NCI-H1417 treated with DMSO at 0.1 percent for 48 hours (cell line): ENCODE data around the gene SLC5A11.

Source experiments
- DNase-seq: peaks from one replicate; lab custom pipeline; 2025; lab: John Stamatoyannopoulos, UW

SLC5A11 gene

DNA sequence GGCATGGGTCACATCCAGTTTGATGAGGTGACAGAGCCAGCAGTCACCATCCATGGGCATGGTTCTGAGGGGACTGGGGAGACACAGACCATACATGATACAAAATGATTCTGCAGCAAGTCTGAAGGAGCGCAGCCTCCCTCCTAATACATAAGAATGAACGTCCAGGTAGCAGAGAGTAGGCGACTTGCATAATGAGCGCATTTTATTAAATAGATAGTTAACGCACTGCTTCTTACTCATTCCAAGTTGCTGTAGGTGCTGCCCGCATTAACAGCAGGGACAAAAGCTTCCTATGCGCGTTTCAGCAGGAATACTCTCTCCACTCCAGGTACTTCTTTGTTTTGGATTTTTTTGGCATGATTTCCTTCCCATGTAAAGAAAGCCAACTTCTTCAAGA, 73.8 kb downstream of the SLC5A11 start:
- DNase-seq = no peak

DNA sequence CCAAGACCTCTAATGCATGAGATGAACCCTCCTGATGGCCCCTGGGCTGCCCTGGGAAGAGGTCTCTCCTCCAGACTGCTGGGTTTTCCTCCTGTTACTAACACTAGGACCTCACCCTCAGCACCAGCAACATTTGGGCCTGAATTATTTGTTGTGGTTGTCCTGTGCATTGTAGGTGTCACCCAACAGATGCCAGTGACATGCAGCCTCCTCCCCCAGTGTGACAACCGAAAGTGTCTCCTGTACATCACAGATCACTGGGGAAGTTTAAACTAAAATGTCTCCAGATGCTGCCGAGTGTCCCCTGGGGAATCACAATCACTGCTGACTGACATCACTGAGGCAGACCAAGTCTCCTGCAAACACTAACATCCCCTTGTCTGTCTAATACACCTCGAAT, 74.8 kb downstream of the SLC5A11 start:
- no peak for DNase-seq

DNA sequence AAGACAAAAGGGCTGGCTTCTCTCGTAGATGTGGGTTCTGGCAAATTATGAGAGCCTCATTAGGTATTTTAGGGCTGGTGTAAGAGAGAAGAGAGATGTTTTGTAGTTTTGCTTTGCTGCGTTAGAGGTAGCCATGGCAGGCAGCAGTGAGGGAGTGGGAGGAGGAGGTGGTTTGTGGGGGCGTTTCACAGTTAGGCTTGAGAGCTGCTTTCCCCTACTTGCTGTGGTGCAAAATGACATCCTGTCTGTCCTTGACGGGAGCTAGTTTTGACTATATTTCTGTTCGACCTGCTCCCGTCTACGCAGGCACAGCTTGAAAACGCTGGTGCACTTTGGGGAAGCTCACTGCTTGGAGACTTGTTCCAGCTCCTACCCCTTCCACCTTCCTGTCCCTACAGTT, 75.5 kb downstream of the SLC5A11 start:
- DNase-seq = no peak

DNA sequence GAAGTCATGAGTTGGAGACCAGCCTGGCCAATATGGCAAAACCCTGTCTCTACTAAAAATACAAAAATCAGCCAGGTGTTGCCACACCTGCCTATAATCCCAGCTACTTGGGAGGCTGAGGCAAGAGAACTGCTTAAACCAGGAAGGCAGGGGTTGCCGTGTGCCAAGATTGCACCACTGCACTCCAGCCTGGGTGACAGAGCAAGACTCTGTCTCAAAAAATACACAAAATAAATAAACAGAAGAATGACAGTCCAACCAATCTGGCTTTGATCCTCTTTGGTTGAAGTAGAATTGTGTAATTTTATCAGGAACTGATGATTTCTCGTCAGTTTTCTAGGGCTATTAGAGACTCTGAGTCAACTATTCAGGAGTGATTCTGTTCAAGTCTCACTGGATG, 79.4 kb downstream of the SLC5A11 start:
- no peak for DNase-seq

DNA sequence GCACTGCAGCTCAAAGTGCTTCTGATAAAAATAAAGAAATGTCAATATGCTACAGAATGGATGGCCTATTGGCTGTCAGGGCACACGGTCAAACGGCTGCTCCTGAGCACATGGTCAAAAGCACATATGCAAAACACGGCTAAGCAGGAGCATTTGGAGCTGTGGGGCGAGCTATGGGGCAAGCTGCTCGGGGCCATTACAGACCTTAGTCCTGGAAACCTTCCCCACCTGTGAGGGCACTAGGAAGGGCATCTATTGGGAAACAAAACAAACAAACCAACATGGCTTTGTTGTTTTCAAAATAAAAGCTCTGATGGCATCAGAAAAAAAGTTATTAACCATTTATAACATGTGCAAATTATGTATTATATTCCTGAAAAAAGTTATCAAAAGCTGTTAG, 83.6 kb downstream of the SLC5A11 start:
- no peak for DNase-seq

DNA sequence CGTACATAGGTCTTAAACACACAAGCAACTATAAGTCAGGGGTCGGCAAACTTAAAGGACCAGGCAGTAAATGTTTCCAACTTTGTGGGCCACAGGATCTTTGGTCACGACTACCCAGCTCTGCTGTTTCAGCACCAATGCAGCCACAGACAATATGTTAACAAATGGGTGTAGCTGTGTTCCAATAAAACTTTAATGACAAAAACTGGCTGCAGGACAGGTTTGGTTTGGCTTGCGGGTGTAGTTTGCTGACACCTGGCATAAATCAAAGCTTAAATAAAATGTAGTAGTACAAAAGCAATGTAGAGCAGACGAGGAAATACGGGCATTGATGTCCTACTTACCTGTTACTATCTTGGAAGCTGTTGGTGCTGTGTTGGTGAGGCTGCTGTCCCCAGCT, 84.7 kb downstream of the SLC5A11 start:
- no peak for DNase-seq

DNA sequence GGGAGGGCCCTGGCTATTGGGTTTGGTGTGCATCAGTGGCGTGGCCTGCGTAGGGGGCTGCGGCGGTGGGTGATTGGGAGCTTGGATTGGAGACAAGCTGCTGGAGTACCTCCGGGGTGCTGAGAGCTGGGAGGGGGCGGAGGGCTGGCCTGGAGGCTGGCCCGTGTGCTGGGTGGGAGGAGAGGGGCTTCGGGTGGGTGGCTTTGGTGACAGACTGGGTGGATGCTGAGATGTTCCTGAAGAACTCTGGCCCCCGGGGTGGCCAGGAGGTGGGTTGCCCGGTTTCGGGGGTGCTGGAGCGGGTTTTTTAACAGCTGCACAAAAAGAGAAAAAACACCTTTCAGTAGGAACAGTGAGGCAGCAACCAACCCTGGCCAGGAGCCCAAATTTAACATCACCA, 85.3 kb downstream of the SLC5A11 start:
- DNase-seq = no peak

DNA sequence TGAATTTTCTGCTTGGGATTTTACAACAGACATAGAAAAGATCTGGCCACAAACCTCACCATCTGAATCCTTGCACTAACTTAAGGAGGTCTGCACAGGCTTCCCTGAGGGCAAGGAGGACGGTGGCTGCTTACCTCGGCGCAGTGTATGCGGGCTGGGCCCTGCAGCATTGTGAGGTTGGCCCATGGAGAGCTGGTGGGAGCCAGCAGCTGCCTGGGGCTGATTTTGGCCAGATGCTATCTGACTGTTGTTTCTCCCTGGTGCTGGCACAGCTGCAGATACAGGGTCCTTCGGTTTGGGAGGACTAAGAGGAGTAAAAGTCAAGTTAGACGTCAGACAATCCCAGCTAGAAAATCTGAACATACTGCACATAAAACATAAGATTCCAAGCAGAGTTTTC, 89.6 kb downstream of the SLC5A11 start:
- DNase-seq = no peak

DNA sequence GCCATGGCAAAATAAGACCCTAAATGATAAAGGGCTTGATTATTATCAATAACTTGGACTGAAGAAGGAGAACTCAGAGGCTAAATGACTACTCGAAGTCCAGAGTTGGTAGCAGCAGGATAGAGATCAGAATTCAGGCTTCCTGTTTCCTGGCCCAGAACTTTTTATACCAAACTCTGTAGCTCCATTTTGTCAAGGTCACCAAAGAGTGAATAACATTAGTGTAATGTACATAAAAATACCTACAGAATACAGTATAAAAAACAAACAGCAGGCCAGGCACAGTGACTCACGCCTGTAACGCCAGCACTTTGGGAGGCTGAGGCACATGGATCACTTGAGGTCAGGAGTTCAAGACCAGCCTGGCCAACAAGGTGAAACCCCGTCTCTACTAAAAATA, 90.4 kb downstream of the SLC5A11 start:
- DNase-seq = no peak

DNA sequence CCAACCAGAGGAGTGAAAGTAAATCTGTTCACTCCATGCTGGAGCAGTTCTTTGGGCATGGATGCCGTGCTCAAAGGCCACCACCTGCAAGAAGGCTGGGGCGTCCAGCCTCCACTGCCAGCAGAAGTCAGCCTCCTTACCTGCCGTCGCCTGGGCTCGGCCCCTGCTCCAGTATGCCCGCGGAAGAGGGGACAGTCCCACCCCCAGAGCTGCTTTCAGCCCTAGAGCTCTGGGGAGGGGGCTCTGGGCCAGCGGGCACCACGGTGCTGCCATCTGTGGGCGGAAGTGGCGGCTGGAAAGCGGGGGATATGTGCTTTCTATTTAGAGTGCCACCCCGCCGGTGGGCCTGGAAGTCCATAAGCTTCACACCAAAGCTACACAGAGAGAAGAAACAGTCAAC, 93.5 kb downstream of the SLC5A11 start:
- no peak for DNase-seq

DNA sequence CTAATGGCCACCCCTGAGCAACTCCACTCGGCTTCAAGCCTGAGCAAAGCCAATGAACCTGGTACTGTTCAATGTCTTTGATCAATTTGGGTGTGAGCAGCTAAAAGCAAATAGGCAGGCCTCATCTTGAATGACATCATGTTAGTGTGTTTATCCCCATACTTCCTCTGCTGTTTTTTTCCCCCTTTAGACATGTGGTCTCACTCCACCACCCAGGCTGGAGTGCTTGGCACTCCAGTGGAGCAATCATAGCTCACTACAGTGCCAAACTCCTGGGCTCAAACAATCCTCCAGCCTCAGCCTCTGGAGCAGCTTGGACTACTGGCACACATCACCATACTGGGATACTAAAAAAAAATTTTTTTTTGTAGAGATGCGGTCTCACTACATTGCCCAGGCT, 94.0 kb downstream of the SLC5A11 start:
- DNase-seq = no peak

DNA sequence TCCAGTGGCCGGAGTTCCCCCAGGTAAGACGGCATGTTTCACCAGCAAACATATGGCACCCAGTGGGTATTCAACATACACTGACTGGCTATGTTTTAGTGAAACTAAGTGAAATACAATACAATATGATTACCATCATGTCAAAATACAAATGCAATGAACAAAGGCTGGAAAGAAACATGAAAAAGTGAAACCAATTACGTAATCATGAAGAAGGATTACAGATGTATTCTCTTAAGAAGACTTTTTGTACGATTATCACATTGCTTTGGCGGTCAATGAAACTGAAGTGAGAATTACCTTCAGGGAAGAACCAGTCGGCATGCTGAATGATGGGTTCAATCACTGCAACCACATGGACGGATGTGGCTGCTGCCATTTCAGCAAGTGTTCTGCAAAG, 97.7 kb downstream of the SLC5A11 start:
- no peak for DNase-seq

DNA sequence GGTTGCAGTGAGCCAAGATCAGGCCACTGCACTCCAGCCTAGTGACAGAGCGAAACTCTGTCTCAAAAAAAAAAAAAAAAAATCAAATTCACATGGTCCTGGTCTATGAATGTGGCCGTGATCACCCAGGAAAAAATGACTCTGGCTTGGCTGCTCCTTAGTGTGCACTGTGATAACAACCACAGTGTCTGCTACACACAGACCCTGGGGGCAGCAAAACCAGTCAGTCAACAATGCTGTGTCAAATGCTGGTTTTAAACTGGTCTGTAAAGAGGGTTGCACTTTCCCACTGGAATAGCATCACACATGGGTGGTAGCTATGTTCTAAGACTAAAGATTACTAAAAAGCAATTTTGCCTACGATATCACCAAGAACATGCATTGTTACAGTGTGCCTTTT, 98.4 kb downstream of the SLC5A11 start:
- DNase-seq = no peak

DNA sequence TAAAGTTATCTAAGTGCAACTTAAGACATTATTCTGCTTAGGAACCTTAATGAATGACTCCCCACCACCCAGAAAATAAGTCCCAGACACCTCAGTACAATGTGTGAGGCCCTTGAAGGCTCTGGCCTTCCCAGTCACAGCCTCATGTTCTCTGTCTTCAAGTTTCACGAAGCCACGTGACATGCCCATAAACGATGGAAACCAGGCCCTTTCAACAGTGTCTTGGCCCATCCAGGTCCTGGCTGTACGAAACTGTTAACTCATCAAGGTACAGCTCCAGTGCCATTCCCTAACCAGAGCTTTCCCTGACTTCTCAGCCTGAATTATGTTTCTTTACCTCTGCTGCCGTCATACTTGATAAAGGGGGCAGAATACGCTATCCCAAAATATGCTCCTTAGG, 100.4 kb downstream of the SLC5A11 start:
- DNase-seq = no peak

DNA sequence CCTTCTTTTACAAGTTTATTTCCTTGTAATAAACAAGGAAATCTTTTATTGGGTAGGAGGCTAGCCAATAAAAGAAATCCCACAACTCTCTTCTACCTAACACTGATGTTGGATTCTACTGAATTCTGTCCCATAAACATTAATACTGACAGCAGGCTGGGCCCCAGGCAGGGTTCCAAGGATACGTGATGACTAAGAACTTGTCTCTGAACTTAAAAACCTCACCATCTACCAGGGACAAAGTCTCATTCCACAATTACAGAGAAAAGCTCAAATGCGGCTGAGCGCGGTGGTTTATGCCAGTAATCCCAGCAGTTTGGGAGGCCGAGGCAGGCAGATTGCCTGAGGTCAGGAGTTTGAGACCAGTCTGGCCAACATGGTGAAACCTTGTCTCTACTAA, 104.5 kb downstream of the SLC5A11 start:
- DNase-seq = no peak

DNA sequence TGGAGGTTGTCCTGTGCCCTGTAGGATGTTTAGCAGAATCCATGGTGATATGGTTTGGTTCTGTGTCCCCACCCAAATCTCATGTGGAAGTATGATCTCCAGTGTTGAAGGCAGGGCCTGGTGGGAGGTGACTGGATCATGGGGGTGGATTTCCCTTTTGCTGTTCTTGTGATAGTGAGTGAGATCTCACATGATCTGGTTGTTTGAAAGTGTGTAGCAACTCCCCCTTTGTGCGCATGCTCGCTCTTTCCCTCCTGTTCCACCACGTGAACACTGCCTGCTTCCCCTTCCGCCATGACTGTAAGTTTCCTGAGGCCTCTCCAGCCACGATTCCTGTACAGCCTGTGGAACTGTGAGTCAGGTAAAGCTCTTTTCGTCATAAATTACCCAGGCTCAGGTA, 107.5 kb downstream of the SLC5A11 start:
- DNase-seq = no peak

DNA sequence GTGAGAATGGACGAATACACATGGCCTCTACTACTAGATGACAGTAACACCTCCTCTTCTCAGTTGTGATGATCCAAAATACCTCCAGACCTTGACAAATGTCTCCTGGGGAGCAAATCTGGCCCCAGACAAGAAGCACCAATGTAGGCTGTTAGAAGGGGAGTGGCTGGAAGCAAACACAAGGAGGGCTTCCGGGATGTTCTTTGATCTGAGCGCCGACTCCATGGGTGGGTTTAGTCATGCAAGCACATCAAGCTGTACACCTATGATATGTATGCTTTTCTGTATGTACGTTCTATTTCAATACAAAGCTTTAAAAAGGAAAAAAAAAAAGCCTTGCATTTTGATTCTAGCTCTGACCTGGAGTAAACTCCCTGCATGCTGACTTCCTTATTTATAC, 108.0 kb downstream of the SLC5A11 start:
- DNase-seq = no peak

DNA sequence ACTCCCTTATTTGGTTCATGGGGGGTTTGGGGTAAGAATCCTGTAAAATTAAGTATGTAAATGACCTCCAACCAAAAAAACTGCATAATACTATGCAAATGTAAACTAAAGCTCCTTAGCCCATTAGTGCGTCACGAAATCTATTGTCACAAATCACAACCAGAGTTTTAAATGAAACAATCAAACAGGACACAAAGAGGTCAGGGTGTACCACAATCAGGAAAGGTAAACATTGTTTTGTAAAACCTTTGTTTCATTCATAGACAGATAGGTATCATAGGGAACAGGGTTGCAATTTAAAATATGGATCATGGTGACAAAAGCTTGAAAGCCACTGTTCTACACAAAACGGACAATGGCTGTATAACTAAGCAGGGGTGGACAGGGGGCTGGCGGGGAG, 108.4 kb downstream of the SLC5A11 start:
- DNase-seq = no peak

DNA sequence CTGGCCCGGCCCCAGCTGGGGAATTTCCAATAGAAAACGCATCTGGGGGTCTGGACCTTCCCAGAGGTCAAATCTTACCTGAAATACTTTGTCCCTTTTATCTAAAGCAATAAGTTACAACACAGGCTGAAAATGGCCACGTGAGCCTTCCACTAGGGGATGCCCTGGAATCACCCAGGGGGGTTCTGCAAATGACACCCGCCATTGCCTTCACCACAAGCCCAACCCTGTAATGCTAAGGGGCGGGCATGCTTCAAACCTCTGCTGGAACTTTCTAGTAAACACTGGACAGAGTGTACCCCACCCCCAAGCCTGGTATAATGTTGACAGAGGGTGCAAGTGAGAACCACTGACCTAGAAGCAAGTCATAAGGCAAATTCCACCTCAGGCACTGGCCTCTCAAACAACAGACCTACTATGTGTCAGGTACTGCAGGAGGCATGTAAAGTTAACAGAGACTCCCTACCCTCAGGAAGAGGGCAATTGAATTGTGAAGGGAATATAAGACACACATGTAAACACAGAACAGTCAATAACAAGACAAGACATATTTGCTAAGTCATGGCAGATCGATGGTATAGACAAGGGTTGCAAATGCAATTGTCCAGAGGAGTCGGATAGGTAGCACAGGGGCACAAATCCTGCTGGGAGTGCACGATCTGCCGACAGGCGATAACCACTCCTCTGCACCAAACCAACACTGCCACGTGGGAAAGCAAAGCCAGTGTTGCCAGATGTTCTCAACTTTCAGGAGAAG, 110.4 kb downstream of the SLC5A11 start:
- DNase-seq = no peak

DNA sequence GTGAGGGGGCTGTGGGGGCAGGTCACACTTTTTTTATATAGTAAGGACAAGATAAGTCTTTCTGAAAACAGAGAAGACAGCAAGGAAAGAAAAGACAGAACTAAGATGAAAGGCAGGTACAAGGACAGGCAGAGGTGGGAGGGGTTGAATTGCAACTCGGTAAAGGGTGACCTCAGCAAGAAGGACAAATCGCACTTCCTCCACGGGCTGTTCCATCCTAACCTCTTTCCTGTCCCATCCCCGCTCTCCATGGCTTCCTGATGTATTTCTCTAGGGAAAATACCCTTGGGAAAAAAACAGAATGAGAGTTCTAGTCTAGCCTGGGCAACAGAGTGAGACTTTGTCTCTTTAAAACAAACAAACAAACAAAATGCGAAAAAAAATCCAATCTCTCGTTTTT, 112.1 kb downstream of the SLC5A11 start:
- no peak for DNase-seq
